ENCODE results near the gene CPXM2. TPM values are rescaled to one million over a fixed set of nuclear protein-coding genes. Genes with fewer than 3 reads are reported as not detected.

Gene CPXM2
- polyA plus RNA-seq, 1 donor (not counting 4 experiments of a cell fraction or from before 2014, with no cell fraction given): 0.03 TPM

- H4K20me1 ChIP-seq (ENCODE audit: control insufficient read depth, extremely low read depth, insufficient read depth, low read length): no peaks in the 10 kb centered on the region
- no peaks in the 10 kb centered on the region for H3K4me1 ChIP-seq (ENCODE audit: control insufficient read depth, extremely low read depth, insufficient read depth, low read length)
- dilution Hi-C loops (cut with MboI; ENCODE audit: extremely low pct_ligation_motif_present, low sequenced_read_pairs): no loop called here
- DNase-seq (ENCODE audit: low read depth, low spot score): no peak
- H3K9ac ChIP-seq (ENCODE audit: control insufficient read depth, extremely low read depth, insufficient read depth, low read length): no peak overlapping the region
- peaks cover 3% of the 10 kb centered on the region for H3K27me3 ChIP-seq (ENCODE audit: control insufficient read depth, extremely low read depth, insufficient read depth, low read length)
- TF ChIP-seq EZH2 (IDR thresholded peaks at IDR 0.05; ENCODE audit: low read length) (no peak), CTCF (optimal IDR thresholded peaks at IDR 0.05 in 1 of 3, IDR thresholded peaks at IDR 0.05 in 1 of 3, conservative IDR thresholded peaks at IDR 0.05 in 1 of 3; ENCODE audit: extremely low read depth in 1 of 3, insufficient read depth in 2 of 3, low read length in 3 of 3) (no peak)
- no peak overlapping the region for H3K4me2 ChIP-seq (ENCODE audit: control insufficient read depth, extremely low read depth, insufficient read depth, low read depth, low read length)
- no peak for FAIRE-seq
- H3K27ac ChIP-seq (ENCODE audit: control insufficient read depth, insufficient read depth, low read length): no peak overlapping the region
- H3K9me3 ChIP-seq (ENCODE audit: control insufficient read depth, low read depth, low read length): peaks cover 3% of the 10 kb centered on the region
- H3K36me3 ChIP-seq (ENCODE audit: control insufficient read depth in 2 of 2, extremely low read depth in 1 of 2, insufficient read depth in 2 of 2, low read length in 2 of 2): no peaks in the 10 kb centered on the region
- H3K79me2 ChIP-seq (ENCODE audit: control insufficient read depth, insufficient read depth, low read length): no peaks in the 10 kb centered on the region
- H3K4me3 ChIP-seq (ENCODE audit: control insufficient read depth in 2 of 3, extremely low read depth in 1 of 3, insufficient read depth in 2 of 3, low read depth in 1 of 3, low read length in 3 of 3): no peak overlapping the region
- no peaks in the 10 kb centered on the region for H3K9me1 ChIP-seq (ENCODE audit: control insufficient read depth, extremely low read depth, insufficient read depth, low read length)
- no peak overlapping the region for H2AFZ ChIP-seq (ENCODE audit: control insufficient read depth, low read length)
Measured at GRCh38 chr10:123788981-123789380, 102.6 kb downstream of the CPXM2 start.

- Histone ChIP-seq H3K4me2 (ENCODE audit: control insufficient read depth, extremely low read depth, insufficient read depth, low read depth, low read length) (no peak overlapping the region), H3K4me3 (ENCODE audit: control insufficient read depth in 2 of 3, extremely low read depth in 1 of 3, insufficient read depth in 2 of 3, low read depth in 1 of 3, low read length in 3 of 3) (no peak overlapping the region), H4K20me1 (ENCODE audit: control insufficient read depth, extremely low read depth, insufficient read depth, low read length) (no peaks in the 10 kb centered on the region), H3K9ac (ENCODE audit: control insufficient read depth, extremely low read depth, insufficient read depth, low read length) (no peak overlapping the region), H3K9me3 (ENCODE audit: control insufficient read depth, low read depth, low read length) (peaks cover 3% of the 10 kb centered on the region), H3K9me1 (ENCODE audit: control insufficient read depth, extremely low read depth, insufficient read depth, low read length) (no peaks in the 10 kb centered on the region), H3K27ac (ENCODE audit: control insufficient read depth, insufficient read depth, low read length) (no peak overlapping the region), H3K27me3 (ENCODE audit: control insufficient read depth, extremely low read depth, insufficient read depth, low read length) (peaks cover 9% of the 10 kb centered on the region), H3K79me2 (ENCODE audit: control insufficient read depth, insufficient read depth, low read length) (no peaks in the 10 kb centered on the region), H3K36me3 (ENCODE audit: control insufficient read depth in 2 of 2, extremely low read depth in 1 of 2, insufficient read depth in 2 of 2, low read length in 2 of 2) (no peaks in the 10 kb centered on the region), H3K4me1 (ENCODE audit: control insufficient read depth, extremely low read depth, insufficient read depth, low read length) (no peaks in the 10 kb centered on the region), H2AFZ (ENCODE audit: control insufficient read depth, low read length) (no peak overlapping the region)
- dilution Hi-C loops (cut with MboI; ENCODE audit: extremely low pct_ligation_motif_present, low sequenced_read_pairs): no loop called here
- FAIRE-seq (no peak), DNase-seq (ENCODE audit: low read depth, low spot score) (no peak)
- TF ChIP-seq CTCF (optimal IDR thresholded peaks at IDR 0.05 in 1 of 3, IDR thresholded peaks at IDR 0.05 in 1 of 3, conservative IDR thresholded peaks at IDR 0.05 in 1 of 3; ENCODE audit: extremely low read depth in 1 of 3, insufficient read depth in 2 of 3, low read length in 3 of 3) (no peak), EZH2 (IDR thresholded peaks at IDR 0.05; ENCODE audit: low read length) (no peak)
Measured at GRCh38 chr10:123787566-123787965, 104.0 kb downstream of the CPXM2 start.
